Mesendoderm (in vitro differentiated cells): Measurements from ENCODE around the gene B3GALNT2.

ENCODE experiments used
- DNase-seq: peaks from one replicate; pipeline ENCODE4 v3.0.0; 2013
- H2AK5ac ChIP-seq: 2 replicates; pipeline ENCODE4 v1.6.1; 2013; ENCODE audit warnings: low read length, inconsistent platforms
- H2BK120ac ChIP-seq: 2 replicates; pipeline ENCODE4 v1.6.1; 2013; ENCODE audit warnings: low read depth, mild to moderate bottlenecking, low read length, moderate library complexity, mixed read lengths
- H2BK15ac ChIP-seq: replicated peaks from 2 replicates; pipeline ENCODE4 v1.6.1; 2013; ENCODE audit warnings: low read depth, mild to moderate bottlenecking, moderate library complexity
- H2BK5ac ChIP-seq: 2 replicates; pipeline ENCODE4 v1.6.1; 2013; ENCODE audit warnings: low read length, inconsistent platforms
- H3K18ac ChIP-seq: 2 replicates; pipeline ENCODE4 v1.6.1; 2013; ENCODE audit warnings: mild to moderate bottlenecking, low read length, mixed read lengths
- H3K23ac ChIP-seq: one replicate; pipeline ENCODE4 v1.6.1; 2013; ENCODE audit warnings: low read length
- H3K27ac ChIP-seq: 2 replicates; pipeline ENCODE4 v1.5.1; 2013; ENCODE audit warnings: low read depth, mild to moderate bottlenecking, inconsistent platforms, low read length, moderate library complexity
- H3K27me3 ChIP-seq: 2 replicates; pipeline ENCODE4 v1.6.1; 2013; ENCODE audit warnings: low read length, control low read depth, mild to moderate bottlenecking, inconsistent platforms; ENCODE audit not compliant: insufficient read depth, poor library complexity
- H3K36me3 ChIP-seq: 2 replicates; pipeline ENCODE4 v1.6.1; 2013; ENCODE audit warnings: low read length, inconsistent platforms; ENCODE audit not compliant: control insufficient read depth, insufficient read depth
- H3K4ac ChIP-seq: one replicate; pipeline ENCODE4 v1.6.1; 2013; ENCODE audit warnings: low read depth, mild to moderate bottlenecking, low read length, moderate library complexity
- H3K4me1 ChIP-seq: 2 replicates; pipeline ENCODE4 v1.6.1; 2013; ENCODE audit warnings: low read depth, low read length, inconsistent platforms; ENCODE audit not compliant: control insufficient read depth
- H3K4me2 ChIP-seq: 2 replicates; pipeline ENCODE4 v1.6.1; 2013; ENCODE audit warnings: low read length
- H3K4me3 ChIP-seq: 2 replicates; pipeline ENCODE4 v1.5.1; 2013; ENCODE audit warnings: mild to moderate bottlenecking, low read length
- H3K56ac ChIP-seq: one replicate; pipeline ENCODE4 v1.6.1; 2013; ENCODE audit warnings: low read length
- H3K79me1 ChIP-seq: 2 replicates; pipeline ENCODE4 v1.6.1; 2013; ENCODE audit warnings: low read length, inconsistent platforms
- H3K79me2 ChIP-seq: 2 replicates; pipeline ENCODE4 v1.6.1; 2013; ENCODE audit warnings: mild to moderate bottlenecking, low read length; ENCODE audit not compliant: control insufficient read depth, insufficient read depth
- H3K9ac ChIP-seq: 2 replicates; pipeline ENCODE4 v1.6.1; 2013; ENCODE audit warnings: low read length, inconsistent platforms
- H4K5ac ChIP-seq: one replicate; pipeline ENCODE4 v1.6.1; 2013; ENCODE audit warnings: low read length
- H4K8ac ChIP-seq: one replicate; pipeline ENCODE4 v1.6.1; 2013; ENCODE audit warnings: low read depth, mild to moderate bottlenecking, control low read depth, low read length, moderate library complexity
- WGBS: extraction: QIAGEN DNeasy Blood & Tissue Kit; methylation state at CpG from one replicate; pipeline ENCODE4 v1.1.7; 2013; ENCODE audit warnings: low lambda C conversion rate, missing lambda C conversion rate; ENCODE audit not compliant: insufficient coverage; ENCODE audit errors: extremely low coverage; 5-methylcytosine and 5-hydroxymethylcytosine counted together

B3GALNT2 gene

DNA sequence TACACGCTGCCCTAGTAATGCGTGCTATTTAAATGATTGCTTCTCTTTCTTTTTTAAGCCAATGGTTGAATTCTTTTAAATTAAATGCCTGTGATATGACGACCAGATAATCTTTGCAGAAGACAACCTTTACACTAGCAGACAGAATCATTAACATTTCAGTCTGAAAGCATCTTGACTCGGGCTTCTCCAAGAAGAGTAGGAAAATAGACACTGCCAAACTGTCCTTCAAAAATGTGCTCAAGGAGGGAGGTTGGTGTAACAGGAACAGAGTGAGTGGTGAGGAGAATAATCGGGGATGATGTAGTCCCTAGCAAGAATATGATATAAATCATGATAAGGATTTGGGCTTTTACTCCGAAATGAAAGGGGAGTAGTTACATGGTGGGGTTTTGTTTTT is 6.6 kb upstream of the B3GALNT2 start:
- H3K56ac ChIP-seq = no peak overlapping the region
- no peak overlapping the region for H3K9ac ChIP-seq
- no peaks in the 10 kb centered on the region for H3K27me3 ChIP-seq
- H3K27ac ChIP-seq = no peak overlapping the region
- no peaks in the 10 kb centered on the region for H3K79me2 ChIP-seq
- H3K4me2 ChIP-seq = no peak overlapping the region
- no peak overlapping the region for H4K8ac ChIP-seq
- no peak overlapping the region for H3K4me3 ChIP-seq
- no peaks in the 10 kb centered on the region for H3K36me3 ChIP-seq
- no peak overlapping the region for H2AK5ac ChIP-seq
- H2BK5ac ChIP-seq = no peak overlapping the region
- DNase-seq = no peak
- no peak overlapping the region for H3K23ac ChIP-seq
- H2BK15ac ChIP-seq = no peak overlapping the region
- WGBS = no CpG with 5 or more reads among the region's 6 CpGs
- no peak overlapping the region for H4K5ac ChIP-seq
- H3K4me1 ChIP-seq = no peaks in the 10 kb centered on the region
- H3K4ac ChIP-seq = no peak overlapping the region
- H3K18ac ChIP-seq = no peak overlapping the region
- H2BK120ac ChIP-seq = no peak overlapping the region
- no peaks in the 10 kb centered on the region for H3K79me1 ChIP-seq

DNA sequence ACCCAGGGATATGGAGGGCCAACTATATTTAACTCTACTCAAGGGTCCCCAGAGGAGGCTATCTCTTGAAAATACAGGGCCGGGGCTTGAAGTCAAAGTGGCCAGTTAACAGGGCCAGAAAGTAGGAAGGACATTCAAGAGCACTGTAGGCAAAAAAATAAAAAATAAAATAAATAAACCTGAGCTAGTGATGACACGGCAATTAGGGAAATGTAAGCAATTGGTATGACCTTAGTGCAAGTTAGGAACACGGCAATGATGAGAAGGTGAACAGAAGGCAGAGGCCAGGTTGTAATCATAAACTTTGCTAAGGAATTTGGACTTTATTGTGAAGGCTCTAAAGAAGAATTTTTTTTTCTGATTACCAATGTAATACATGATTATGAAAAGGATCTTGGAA is 3.4 kb upstream of the B3GALNT2 start:
- H3K4me2 ChIP-seq = no peak overlapping the region
- H2BK15ac ChIP-seq = no peak overlapping the region
- no peak overlapping the region for H4K5ac ChIP-seq
- H3K4me3 ChIP-seq = no peak overlapping the region
- no peak overlapping the region for H3K56ac ChIP-seq
- H3K27ac ChIP-seq = no peak overlapping the region
- no CpG with 5 or more reads among the region's 3 CpGs for WGBS
- no peaks in the 10 kb centered on the region for H3K79me1 ChIP-seq
- no peaks in the 10 kb centered on the region for H3K4me1 ChIP-seq
- H2AK5ac ChIP-seq = no peak overlapping the region
- H2BK5ac ChIP-seq = no peak overlapping the region
- no peak overlapping the region for H2BK120ac ChIP-seq
- no peaks in the 10 kb centered on the region for H3K36me3 ChIP-seq
- H3K79me2 ChIP-seq = peaks cover under 1% of the 10 kb centered on the region
- no peak overlapping the region for H3K9ac ChIP-seq
- H3K4ac ChIP-seq = no peak overlapping the region
- no peak overlapping the region for H3K23ac ChIP-seq
- H4K8ac ChIP-seq = no peak overlapping the region
- H3K18ac ChIP-seq = no peak overlapping the region
- DNase-seq = no peak
- no peaks in the 10 kb centered on the region for H3K27me3 ChIP-seq

DNA sequence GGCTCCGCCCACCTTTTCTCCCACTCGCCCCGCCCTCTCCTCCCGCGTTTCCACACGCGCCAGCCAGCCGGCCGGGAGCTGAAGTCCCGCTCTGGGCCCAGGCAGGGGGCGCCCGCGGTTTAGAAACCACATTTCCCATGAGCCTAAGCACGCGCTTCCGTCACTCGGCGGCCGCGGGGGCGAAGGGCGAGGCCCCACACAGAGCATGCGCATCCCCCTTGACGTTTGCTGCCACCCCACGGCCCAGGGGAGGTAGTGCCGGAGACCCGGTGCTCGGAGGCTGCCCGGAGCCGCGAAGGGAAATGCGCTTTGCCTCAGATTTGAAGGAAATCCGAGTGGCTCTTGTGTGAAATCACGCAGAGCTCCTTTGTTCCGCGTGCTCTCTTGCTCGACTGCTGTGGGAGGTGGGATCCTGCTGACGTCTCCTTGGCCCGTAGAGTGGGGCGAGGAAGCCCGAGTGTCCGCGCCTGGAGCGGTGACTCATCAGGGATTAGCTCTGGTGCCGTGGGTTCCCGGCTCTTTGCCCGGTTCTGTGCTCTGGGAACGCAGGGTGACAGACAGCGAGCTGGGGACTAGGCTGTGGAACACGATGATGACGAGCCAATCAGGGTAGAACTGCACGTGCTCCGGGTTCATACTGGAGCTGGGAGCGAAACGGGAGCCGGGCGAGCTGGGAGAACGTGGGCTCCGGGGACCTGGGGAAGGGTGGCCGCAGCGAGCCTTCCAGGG is 406 bp upstream of the B3GALNT2 start:
- peaks cover 10% of the 10 kb centered on the region for H3K79me2 ChIP-seq
- no peaks in the 10 kb centered on the region for H3K27me3 ChIP-seq
- no peaks in the 10 kb centered on the region for H3K4me1 ChIP-seq

DNA sequence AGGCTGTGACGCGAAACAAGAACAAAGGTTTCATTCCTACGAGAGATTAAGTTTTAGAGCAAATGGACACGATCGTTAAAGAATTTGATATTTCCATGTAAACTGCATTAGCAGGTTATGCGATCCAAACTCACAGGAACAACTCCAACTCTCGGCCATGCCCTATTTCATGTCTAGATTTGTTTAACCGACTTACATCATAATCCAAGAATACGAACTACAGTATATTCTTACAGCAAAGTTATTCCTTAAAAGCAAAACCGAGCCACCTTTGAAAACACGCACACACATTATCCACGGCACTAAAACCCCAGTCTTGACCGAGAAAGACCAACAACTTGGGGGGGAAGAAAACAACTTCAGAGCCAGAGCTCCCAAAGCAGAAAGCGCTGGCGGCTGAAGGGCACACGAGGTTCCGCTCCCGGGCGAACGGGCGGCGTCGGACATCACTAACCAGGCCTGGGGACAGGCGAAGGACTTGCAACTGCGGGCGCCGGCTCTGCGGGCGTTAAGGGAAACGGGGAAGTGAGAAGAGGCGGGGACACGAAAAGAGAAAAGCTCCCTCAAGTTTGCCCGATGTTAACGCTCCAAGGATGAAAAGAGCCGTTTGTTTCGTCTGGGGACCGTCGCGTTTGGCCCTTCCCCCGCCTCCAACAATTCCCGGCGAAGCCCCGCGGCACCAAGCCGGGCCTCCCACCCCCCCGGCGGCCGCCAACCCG is 690 bp downstream of the B3GALNT2 start:
- Histone ChIP-seq H4K5ac (no peak overlapping the region), H2BK5ac (no peak overlapping the region), H3K9ac (peak overlapping the region; percentile 79), H3K4ac (peak overlapping the region; percentile 2), H3K4me1 (no peaks in the 10 kb centered on the region), H3K79me1 (peaks cover 3% of the 10 kb centered on the region), H2BK15ac (no peak overlapping the region), H3K27me3 (no peaks in the 10 kb centered on the region), H2BK120ac (no peak overlapping the region), H3K36me3 (no peaks in the 10 kb centered on the region), H3K79me2 (peaks cover 14% of the 10 kb centered on the region), H4K8ac (no peak overlapping the region), H3K4me2 (peak overlapping the region; percentile 44), H3K18ac (peak overlapping the region; percentile 44), H3K4me3 (peak overlapping the region; percentile 59), H3K27ac (peak overlapping the region; percentile 77), H3K56ac (peak overlapping the region; percentile 96), H2AK5ac (no peak overlapping the region), H3K23ac (no peak overlapping the region)
- whole genome bisulfite sequencing = no CpG with 5 or more reads among the region's 49 CpGs
- DNase-seq = peak; percentile 63

More for the DNA sequence above, 406 bp upstream of the B3GALNT2 start:
- H4K5ac ChIP-seq = no peak overlapping the region
- peak overlapping the region; percentile 94 for H2BK5ac ChIP-seq
- H3K4me3 ChIP-seq = peak overlapping the region; percentile 91
- H3K56ac ChIP-seq = peak overlapping the region; percentile 99
- peak overlapping the region; percentile 87 for H3K27ac ChIP-seq
- H2BK15ac ChIP-seq = no peak overlapping the region
- no peak overlapping the region for H3K4ac ChIP-seq
- H4K8ac ChIP-seq = no peak overlapping the region
- H3K4me2 ChIP-seq = peak overlapping the region; percentile 86
- H3K18ac ChIP-seq = peak overlapping the region; percentile 29
- no peaks in the 10 kb centered on the region for H3K36me3 ChIP-seq
- no peak overlapping the region for H2BK120ac ChIP-seq
- H3K79me1 ChIP-seq = peaks cover 3% of the 10 kb centered on the region
- DNase-seq = peak; percentile 99
- no CpG with 5 or more reads among the region's 61 CpGs for whole genome bisulfite sequencing
- no peak overlapping the region for H2AK5ac ChIP-seq
- peak overlapping the region; percentile 56 for H3K23ac ChIP-seq
- peak overlapping the region; percentile 97 for H3K9ac ChIP-seq

DNA sequence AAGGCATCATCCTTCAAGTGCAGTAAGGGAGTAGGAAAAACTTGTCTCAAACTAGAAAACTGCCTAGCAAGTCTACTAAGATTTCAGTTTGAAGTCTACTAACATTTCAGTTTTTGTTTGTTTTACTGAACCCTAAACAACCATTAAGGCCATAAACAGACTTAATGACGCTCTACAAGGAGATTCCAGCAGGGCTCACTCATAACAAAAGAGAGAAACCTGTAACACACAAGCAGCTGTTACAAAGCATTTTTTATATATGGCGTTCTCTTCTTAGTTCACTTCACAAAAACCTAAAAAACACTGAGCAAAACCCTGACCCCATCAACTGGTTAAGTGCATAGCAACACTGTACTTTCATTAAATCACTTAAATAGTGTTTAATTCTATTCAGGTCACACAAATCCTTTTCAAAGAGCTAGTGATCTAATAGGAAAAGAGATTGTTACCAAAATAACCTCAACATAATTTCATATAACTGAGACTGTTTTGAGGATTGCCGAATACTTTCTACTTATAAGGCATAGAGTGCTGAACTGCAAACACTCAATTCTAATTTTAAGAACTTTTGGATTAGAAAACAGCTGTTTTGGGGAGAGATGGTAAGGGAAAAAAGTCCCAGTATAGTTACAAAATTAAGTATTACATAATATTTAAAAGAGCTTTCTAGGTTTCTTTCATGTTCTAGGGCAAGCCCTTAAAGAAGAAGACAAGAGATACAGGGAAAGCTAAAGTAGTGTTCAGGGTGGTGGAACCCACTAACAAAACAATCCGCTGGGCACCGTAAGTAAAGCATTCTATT is 1.4 kb downstream of the B3GALNT2 start:
- Histone ChIP-seq H2AK5ac (no peak overlapping the region), H3K27me3 (no peaks in the 10 kb centered on the region), H3K23ac (no peak overlapping the region), H3K4me2 (peak overlapping the region; percentile 44), H3K27ac (no peak overlapping the region), H3K79me2 (peaks cover 14% of the 10 kb centered on the region), H4K5ac (no peak overlapping the region), H3K4me1 (no peaks in the 10 kb centered on the region), H2BK15ac (no peak overlapping the region), H3K18ac (no peak overlapping the region), H3K79me1 (peaks cover 3% of the 10 kb centered on the region), H3K4ac (no peak overlapping the region), H2BK120ac (no peak overlapping the region), H3K4me3 (peak overlapping the region; percentile 59), H2BK5ac (no peak overlapping the region), H3K9ac (peak overlapping the region; percentile 79), H3K56ac (peak overlapping the region; percentile 96), H4K8ac (no peak overlapping the region), H3K36me3 (no peaks in the 10 kb centered on the region)
- whole genome bisulfite sequencing = no CpG with 5 or more reads among the region's 5 CpGs
- DNase-seq = no peak
